Measurements from ENCODE around the gene IL5RA.

GRCh38 chr3:3080309-3080708 lies 29.9 kb downstream of the IL5RA start:
- no peak for TF ChIP-seq EP300 (IDR thresholded peaks at IDR 0.05; ENCODE audit: borderline replicate concordance in 1 of 2, low read depth in 1 of 2, low read length in 1 of 2)
- no peak for TF ChIP-seq JUND (IDR thresholded peaks at IDR 0.05)
- TF ChIP-seq POLR2AphosphoS5 (IDR thresholded peaks at IDR 0.05; ENCODE audit: low read depth, low read length): no peak
- no peak for TF ChIP-seq EZH2phosphoT487 (IDR thresholded peaks at IDR 0.05; ENCODE audit: borderline replicate concordance, low read depth)
- TF ChIP-seq MAX (IDR thresholded peaks at IDR 0.05; ENCODE audit: low read depth): no peak
- TF ChIP-seq NFIC (IDR thresholded peaks at IDR 0.05; ENCODE audit: borderline replicate concordance): no peak
- TF ChIP-seq, protein P1, sequence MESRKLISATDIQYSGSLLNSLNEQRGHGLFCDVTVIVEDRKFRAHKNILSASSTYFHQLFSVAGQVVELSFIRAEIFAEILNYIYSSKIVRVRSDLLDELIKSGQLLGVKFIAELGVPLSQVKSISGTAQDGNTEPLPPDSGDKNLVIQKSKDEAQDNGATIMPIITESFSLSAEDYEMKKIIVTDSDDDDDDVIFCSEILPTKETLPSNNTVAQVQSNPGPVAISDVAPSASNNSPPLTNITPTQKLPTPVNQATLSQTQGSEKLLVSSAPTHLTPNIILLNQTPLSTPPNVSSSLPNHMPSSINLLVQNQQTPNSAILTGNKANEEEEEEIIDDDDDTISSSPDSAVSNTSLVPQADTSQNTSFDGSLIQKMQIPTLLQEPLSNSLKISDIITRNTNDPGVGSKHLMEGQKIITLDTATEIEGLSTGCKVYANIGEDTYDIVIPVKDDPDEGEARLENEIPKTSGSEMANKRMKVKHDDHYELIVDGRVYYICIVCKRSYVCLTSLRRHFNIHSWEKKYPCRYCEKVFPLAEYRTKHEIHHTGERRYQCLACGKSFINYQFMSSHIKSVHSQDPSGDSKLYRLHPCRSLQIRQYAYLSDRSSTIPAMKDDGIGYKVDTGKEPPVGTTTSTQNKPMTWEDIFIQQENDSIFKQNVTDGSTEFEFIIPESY (IDR thresholded peaks at IDR 0.05; ENCODE audit: borderline replicate concordance, low read depth): no peak
- no peak for TF ChIP-seq CTCF (IDR thresholded peaks at IDR 0.05)
- TF ChIP-seq NRF1 (IDR thresholded peaks at IDR 0.05; ENCODE audit: low read depth, low read length): no peak
- TF ChIP-seq GABPA (IDR thresholded peaks at IDR 0.05; ENCODE audit: low read depth): no peak
- TF ChIP-seq TAF1 (IDR thresholded peaks at IDR 0.05; ENCODE audit: borderline replicate concordance, low read depth, low read length): no peak
